GM19395 (cell line): Measurements from ENCODE around the gene ANKRD42.

ENCODE experiments used
- ATAC-seq: cut with Tn5 transposase; IDR thresholded peaks from one replicate; pipeline ENCODE4 v1.9.1; 2021; ENCODE audit warnings: mild to moderate bottlenecking, moderate library complexity; ENCODE audit not compliant: unreplicated experiment

ANKRD42 gene

GRCh38 chr11:83193315-83194280 lies at the start of gene ANKRD42:
Gene ANKRD42 (plus strand): TSS chr11:83193712. CDS start chr11:83194671, 959 bp downstream.
- peak; percentile 93 for ATAC-seq

GRCh38 chr11:83147895-83148294 lies 45.6 kb upstream of the ANKRD42 start:
- ATAC-seq = no peak

GRCh38 chr11:83150450-83150849 lies 43.1 kb upstream of the ANKRD42 start:
- no peak for ATAC-seq

- ATAC-seq = no peak
Observed at GRCh38 chr11:83151274-83151977, 42.1 kb upstream of the ANKRD42 start.

- ATAC-seq = no peak
Observed at GRCh38 chr11:83152264-83152663, 41.2 kb upstream of the ANKRD42 start.

GRCh38 chr11:83153764-83154163 lies 39.7 kb upstream of the ANKRD42 start:
- no peak for ATAC-seq

- peak; percentile 96 for ATAC-seq
Observed at GRCh38 chr11:83156144-83156995, 37.1 kb upstream of the ANKRD42 start.

- peak; percentile 18 for ATAC-seq
Observed at GRCh38 chr11:83156996-83157593, 36.4 kb upstream of the ANKRD42 start, which contains the start of gene PCF11. Gene PCF11 (plus strand): TSS chr11:83157131. CDS start chr11:83157440, 309 bp downstream.

GRCh38 chr11:83157594-83158356 lies 35.7 kb upstream of the ANKRD42 start:
- ATAC-seq = peak; percentile 11

GRCh38 chr11:83158357-83158786 lies 35.1 kb upstream of the ANKRD42 start:
- ATAC-seq = no peak

GRCh38 chr11:83158965-83159901 lies 34.3 kb upstream of the ANKRD42 start:
- no peak for ATAC-seq

GRCh38 chr11:83159902-83160865 lies 33.3 kb upstream of the ANKRD42 start:
- no peak for ATAC-seq

GRCh38 chr11:83161610-83162199 lies 31.8 kb upstream of the ANKRD42 start:
- ATAC-seq = no peak

GRCh38 chr11:83162377-83162776 lies 31.1 kb upstream of the ANKRD42 start:
- ATAC-seq = peak; percentile 54

GRCh38 chr11:83166193-83166866 lies 27.2 kb upstream of the ANKRD42 start:
- no peak for ATAC-seq

- ATAC-seq = no peak
Observed at GRCh38 chr11:83168756-83169155, 24.8 kb upstream of the ANKRD42 start.
